T1000 (cell line): ENCODE data around the gene EPS8.
"Not testable (repeated sequence)": the region's sequence is repeated elsewhere in the genome, so short reads cannot be mapped to it uniquely, and the experiment has no call there.

ENCODE experiments used
- DNase-seq: peaks from one replicate; lab custom pipeline; 2025; ENCODE audit warnings: mixed read lengths; lab: John Stamatoyannopoulos, UW

EPS8 gene

GRCh38 chr12:15646581-15646980, 142.6 kb downstream of the EPS8 start:
- no peak for DNase-seq

GRCh38 chr12:15644700-15645099, 144.5 kb downstream of the EPS8 start:
- DNase-seq = no peak

- no peak for DNase-seq
Observed at GRCh38 chr12:15638231-15638630, 151.0 kb downstream of the EPS8 start.

- DNase-seq = no peak
Observed at GRCh38 chr12:15636060-15636890, 152.9 kb downstream of the EPS8 start.

GRCh38 chr12:15634010-15634683, 155.0 kb downstream of the EPS8 start:
- DNase-seq = no peak

- DNase-seq = no peak
Observed at GRCh38 chr12:15633201-15633600, 156.0 kb downstream of the EPS8 start.

- DNase-seq = no peak
Observed at GRCh38 chr12:15632708-15633107, 156.5 kb downstream of the EPS8 start.

- DNase-seq = no peak
Observed at GRCh38 chr12:15631007-15631715, 158.0 kb downstream of the EPS8 start.

- DNase-seq = no peak
Observed at GRCh38 chr12:15629761-15630160, 159.4 kb downstream of the EPS8 start.

- peak; percentile 79 for DNase-seq
Observed at GRCh38 chr12:15629108-15629507, 160.1 kb downstream of the EPS8 start.

- no peak for DNase-seq
Observed at GRCh38 chr12:15627995-15628945, 160.9 kb downstream of the EPS8 start.

- no peak for DNase-seq
Observed at GRCh38 chr12:15625075-15625474, 164.1 kb downstream of the EPS8 start.

GRCh38 chr12:15620741-15621539, 168.2 kb downstream of the EPS8 start:
- no peak for DNase-seq

GRCh38 chr12:15616495-15616894, 172.7 kb downstream of the EPS8 start:
- not testable (repeated sequence) for DNase-seq

- no peak for DNase-seq
Observed at GRCh38 chr12:15613981-15614380, 175.2 kb downstream of the EPS8 start.

- DNase-seq = no peak
Observed at GRCh38 chr12:15608941-15609340, 180.2 kb downstream of the EPS8 start.

GRCh38 chr12:15608406-15608805, 180.8 kb downstream of the EPS8 start:
- no peak for DNase-seq

GRCh38 chr12:15605881-15606590, 183.2 kb downstream of the EPS8 start:
- DNase-seq = no peak

GRCh38 chr12:15603474-15604085, 185.6 kb downstream of the EPS8 start:
- DNase-seq = no peak
